Tibial nerve (tissue), 4 donors: ENCODE measurements around the gene NID1. TPM values are rescaled to one million over a fixed set of nuclear protein-coding genes. Genes with fewer than 3 reads are reported as not detected.

ENCODE experiments used
- DNase-seq, 2 donors: peaks; one replicate each; pipeline ENCODE4 v3.0.0-alpha.2; 2019; ENCODE audit warnings: low spot score in 2 of 2
- H3K27ac ChIP-seq, 4 donors: fragments of 200-600 bp; sonication (generic) in 3 of 4; one replicate each; pipeline ENCODE4 v1.5.1; 2017 to 2019; ENCODE audit warnings: mild to moderate bottlenecking in 1 of 4
- H3K27me3 ChIP-seq, 2 donors: fragments of 200-600 bp; sonication (generic) in 1 of 2; one replicate each; pipeline versions ENCODE4 v1.5.1 to v1.6.0; 2017 to 2019
- H3K36me3 ChIP-seq, 3 donors: fragments of 200-600 bp; sonication (generic); one replicate each; pipeline ENCODE4 v1.5.1; 2018 to 2019
- H3K4me1 ChIP-seq, 4 donors: fragments of 200-600 bp; sonication (generic) in 3 of 4; one replicate each; pipeline ENCODE4 v1.5.1; 2017 to 2019
- H3K4me3 ChIP-seq, 4 donors: fragments of 200-600 bp; sonication (generic) in 3 of 4; one replicate each; pipeline ENCODE4 v1.5.1; 2017 to 2019; ENCODE audit warnings: mild to moderate bottlenecking in 1 of 4, moderate library complexity in 1 of 4
- H3K9me3 ChIP-seq, 4 donors: fragments of 200-600 bp; sonication (generic) in 3 of 4; one replicate each; pipeline ENCODE4 v1.5.1; 2017 to 2019
- EP300 ChIP-seq, 2 donors: sonication (generic); formaldehyde crosslinking; IDR thresholded peaks; one replicate each; pipeline ENCODE4 v1.6.1; 2017; ENCODE audit warnings: antibody characterized with exemption in 2 of 2, mild to moderate bottlenecking in 1 of 2
- POLR2A ChIP-seq, 2 donors: fragments of 450-650 bp; IDR thresholded peaks; one replicate each; pipeline ENCODE4 v1.6.1; 2017; ENCODE audit warnings: antibody characterized with exemption in 2 of 2, mild to moderate bottlenecking in 2 of 2, moderate library complexity in 2 of 2
- WGBS, 2 donors: methylation state at CpG; one replicate each; pipeline ENCODE4 v1.1.5; 2018; 5-methylcytosine and 5-hydroxymethylcytosine counted together
- total RNA-seq, 4 donors: library from RNA; depleted of rRNA; stranded (reverse); fragments of >200 nt; gene quantifications; one replicate each; pipeline ENCODE4 v1.1.0, GENCODE V29; 2016
- TF ChIP-seq, protein P1 (sequence below), 5 experiments: fragments of 200-600 bp in 3 of 5; fragments of 450-650 bp in 2 of 5; sonication (generic) in 3 of 5; IDR thresholded peaks; one replicate each; pipeline ENCODE4 v1.5.1; 2016 to 2019; ENCODE audit warnings: antibody characterized with exemption in 5 of 5, mild to moderate bottlenecking in 3 of 5, moderate library complexity in 2 of 5

NID1 gene
- total RNA-seq, 4 donors from 2014 or later, result 192 to 321 (median 215) TPM

DNA sequence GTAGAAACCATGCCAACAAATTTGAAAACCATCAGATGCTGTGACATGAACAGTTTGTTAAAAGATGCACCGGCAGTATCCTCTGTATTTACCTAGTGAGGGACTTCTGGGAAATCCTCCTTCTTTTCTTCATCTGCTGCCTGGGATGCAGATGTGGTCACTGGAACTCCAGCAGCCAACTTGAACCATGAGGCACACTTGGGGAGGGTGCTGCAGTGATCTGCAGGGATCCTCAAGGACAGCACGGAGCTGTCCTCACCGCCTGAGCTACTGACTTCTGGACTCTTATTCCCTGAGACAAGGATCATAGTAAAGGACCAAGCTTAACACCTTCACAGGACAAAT, 19.5 kb upstream of the NID1 start:
- no peaks in the 10 kb centered on the region for H3K27me3 ChIP-seq
- no peak overlapping the region for H3K4me3 ChIP-seq
- no peak for TF ChIP-seq EP300 (IDR thresholded peaks at IDR 0.05)
- TF ChIP-seq POLR2A (IDR thresholded peaks at IDR 0.05), result no peak
- TF ChIP-seq, protein P1, sequence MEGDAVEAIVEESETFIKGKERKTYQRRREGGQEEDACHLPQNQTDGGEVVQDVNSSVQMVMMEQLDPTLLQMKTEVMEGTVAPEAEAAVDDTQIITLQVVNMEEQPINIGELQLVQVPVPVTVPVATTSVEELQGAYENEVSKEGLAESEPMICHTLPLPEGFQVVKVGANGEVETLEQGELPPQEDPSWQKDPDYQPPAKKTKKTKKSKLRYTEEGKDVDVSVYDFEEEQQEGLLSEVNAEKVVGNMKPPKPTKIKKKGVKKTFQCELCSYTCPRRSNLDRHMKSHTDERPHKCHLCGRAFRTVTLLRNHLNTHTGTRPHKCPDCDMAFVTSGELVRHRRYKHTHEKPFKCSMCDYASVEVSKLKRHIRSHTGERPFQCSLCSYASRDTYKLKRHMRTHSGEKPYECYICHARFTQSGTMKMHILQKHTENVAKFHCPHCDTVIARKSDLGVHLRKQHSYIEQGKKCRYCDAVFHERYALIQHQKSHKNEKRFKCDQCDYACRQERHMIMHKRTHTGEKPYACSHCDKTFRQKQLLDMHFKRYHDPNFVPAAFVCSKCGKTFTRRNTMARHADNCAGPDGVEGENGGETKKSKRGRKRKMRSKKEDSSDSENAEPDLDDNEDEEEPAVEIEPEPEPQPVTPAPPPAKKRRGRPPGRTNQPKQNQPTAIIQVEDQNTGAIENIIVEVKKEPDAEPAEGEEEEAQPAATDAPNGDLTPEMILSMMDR (IDR thresholded peaks at IDR 0.05), result no peak
- no peak overlapping the region for H3K27ac ChIP-seq
- WGBS, 2 donors, result 88 to 90% methylated on average over 3 of the region's 3 CpGs
- no peak for DNase-seq
- no peaks in the 10 kb centered on the region for H3K36me3 ChIP-seq
- H3K9me3 ChIP-seq, result no peaks in the 10 kb centered on the region
- H3K4me1 ChIP-seq, result no peaks in the 10 kb centered on the region

DNA sequence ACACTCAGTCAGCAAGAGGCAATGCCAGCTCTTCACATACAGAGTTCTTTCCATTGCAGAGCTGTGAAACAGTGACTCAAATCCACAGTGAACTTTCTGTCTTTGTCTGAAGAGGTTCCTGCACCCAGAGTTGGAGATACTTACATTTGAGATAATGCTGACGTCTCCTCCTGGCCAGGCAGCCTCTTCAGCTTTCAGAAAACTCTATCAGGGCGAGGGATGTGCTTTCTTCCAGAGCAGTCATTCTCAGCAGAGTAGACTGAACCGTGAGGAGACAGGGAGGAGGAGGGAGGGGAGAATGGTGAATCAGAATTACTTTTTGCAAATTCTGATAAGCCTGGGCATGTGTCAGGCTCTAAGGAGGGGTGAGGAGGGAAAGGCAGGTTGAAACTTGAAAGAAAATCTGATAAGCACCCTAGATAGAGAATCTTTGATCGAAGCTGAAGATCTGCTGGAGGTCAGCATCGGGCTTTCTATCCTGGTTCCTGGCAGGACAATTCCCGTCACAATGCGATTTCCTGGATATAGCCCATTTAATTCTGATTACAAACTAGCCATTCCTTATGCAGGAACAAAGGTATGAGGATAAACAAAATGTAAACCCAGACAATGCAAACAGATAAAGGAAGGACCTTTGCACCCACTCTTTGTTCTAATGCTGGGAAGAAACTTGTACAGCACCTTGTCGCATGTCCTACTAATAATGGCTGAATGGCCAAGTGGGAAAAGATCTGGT, 18.9 kb upstream of the NID1 start:
- TF ChIP-seq, protein P1 (IDR thresholded peaks at IDR 0.05), result no peak
- TF ChIP-seq POLR2A (IDR thresholded peaks at IDR 0.05), result no peak
- no peak for TF ChIP-seq EP300 (IDR thresholded peaks at IDR 0.05)
- 55 to 60% methylated on average over 8 of the region's 8 CpGs for WGBS, 2 donors
- no peak for DNase-seq

DNA sequence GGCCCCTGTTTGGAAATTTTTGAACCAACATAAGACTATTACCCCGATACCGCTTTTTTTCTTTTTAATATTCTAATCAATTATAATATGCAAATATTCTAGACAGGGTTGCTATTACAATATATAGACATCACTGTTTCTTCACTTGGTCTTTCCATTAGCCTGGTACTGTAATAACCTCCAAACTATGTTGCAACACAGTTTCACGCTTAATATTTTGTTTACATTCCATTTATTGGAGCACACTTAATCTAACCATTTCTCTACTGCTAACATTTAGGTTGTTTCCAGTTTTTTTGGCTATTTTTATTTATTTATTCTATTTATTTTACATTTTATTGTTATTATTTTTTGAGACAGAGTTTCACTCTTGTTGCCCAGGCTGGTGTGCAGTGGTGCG, 17.6 kb upstream of the NID1 start:
- Histone ChIP-seq H3K27me3 (no peaks in the 10 kb centered on the region), H3K4me1 (no peaks in the 10 kb centered on the region), H3K27ac (no peak overlapping the region), H3K4me3 (no peak overlapping the region), H3K36me3 (no peaks in the 10 kb centered on the region), H3K9me3 (no peaks in the 10 kb centered on the region)
- no peak for DNase-seq
- 97 to 98% methylated on average over 4 of the region's 4 CpGs for WGBS, 2 donors
- TF ChIP-seq EP300 (IDR thresholded peaks at IDR 0.05) (no peak), POLR2A (IDR thresholded peaks at IDR 0.05) (no peak)
- TF ChIP-seq, protein P1 (IDR thresholded peaks at IDR 0.05), result no peak

More for the DNA sequence above, 18.9 kb upstream of the NID1 start:
- Histone ChIP-seq H3K27me3 (no peaks in the 10 kb centered on the region), H3K4me3 (no peak overlapping the region), H3K27ac (no peak overlapping the region), H3K36me3 (no peaks in the 10 kb centered on the region), H3K9me3 (no peaks in the 10 kb centered on the region), H3K4me1 (no peaks in the 10 kb centered on the region)

DNA sequence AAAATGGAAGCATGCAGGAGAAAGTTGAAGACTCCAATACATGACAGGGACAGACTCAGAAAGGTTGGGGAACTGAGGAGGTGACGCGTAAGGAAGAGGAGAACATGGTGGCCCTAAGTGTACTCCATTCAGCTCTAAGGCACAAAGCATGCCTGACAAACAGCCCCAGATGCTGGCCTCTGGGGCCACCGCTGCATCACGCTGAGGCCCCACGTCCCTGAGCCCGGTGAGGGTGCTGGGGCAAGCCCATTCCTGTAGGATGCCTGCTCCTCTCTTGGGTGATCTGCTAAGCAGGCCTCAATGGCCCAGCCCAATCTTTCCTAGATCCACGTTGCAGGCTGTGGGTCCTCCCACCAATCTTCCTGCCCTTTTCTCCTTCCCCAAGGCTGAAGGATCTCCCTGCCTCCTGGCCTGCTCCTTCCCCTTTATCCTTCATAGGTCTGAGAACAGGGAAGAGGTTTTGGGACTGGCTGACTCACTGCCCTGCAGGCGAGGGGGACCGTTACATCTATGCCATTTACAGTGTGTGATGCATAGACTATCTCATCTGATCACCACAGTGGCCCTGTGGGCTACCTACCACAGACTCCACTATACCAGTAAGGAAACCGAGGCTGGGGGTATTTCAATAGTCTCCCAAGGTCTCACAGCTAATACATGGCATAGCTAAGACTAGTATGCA, 16.8 kb upstream of the NID1 start:
- no peak for DNase-seq
- WGBS, 2 donors, result 87 to 91% methylated on average over 10 of the region's 10 CpGs
- H3K27me3 ChIP-seq, result no peaks in the 10 kb centered on the region
- H3K4me3 ChIP-seq, result no peak overlapping the region
- H3K27ac ChIP-seq, result no peak overlapping the region
- TF ChIP-seq POLR2A (IDR thresholded peaks at IDR 0.05), result no peak
- TF ChIP-seq EP300 (IDR thresholded peaks at IDR 0.05), result no peak
- TF ChIP-seq, protein P1 (IDR thresholded peaks at IDR 0.05), result no peak
- no peaks in the 10 kb centered on the region for H3K9me3 ChIP-seq
- H3K4me1 ChIP-seq, result no peaks in the 10 kb centered on the region
- H3K36me3 ChIP-seq, result no peaks in the 10 kb centered on the region

DNA sequence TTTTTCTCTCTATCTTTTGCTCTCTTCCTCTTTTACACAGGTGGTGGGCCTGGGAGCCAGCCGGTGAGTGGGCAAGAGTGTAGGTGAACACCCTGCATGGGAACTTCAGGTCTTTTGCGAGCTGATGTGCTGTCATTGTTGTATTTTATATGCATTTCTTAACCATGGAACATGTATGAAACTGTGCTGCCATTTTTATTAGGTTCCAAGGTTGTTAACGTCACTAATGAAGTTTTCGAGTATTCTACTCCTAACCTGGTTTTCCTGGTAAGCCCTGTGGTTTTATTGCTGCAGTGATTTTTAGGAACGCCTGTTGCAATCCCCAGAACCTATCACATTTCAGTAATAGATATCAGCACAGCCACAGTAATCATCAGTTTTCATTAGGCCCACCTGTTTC, 14.8 kb upstream of the NID1 start:
- 88 to 90% methylated on average over 5 of the region's 5 CpGs for WGBS, 2 donors
- H3K27me3 ChIP-seq, result no peaks in the 10 kb centered on the region
- H3K4me1 ChIP-seq, result no peaks in the 10 kb centered on the region
- H3K9me3 ChIP-seq, result no peaks in the 10 kb centered on the region
- DNase-seq, result no peak
- no peaks in the 10 kb centered on the region for H3K36me3 ChIP-seq
- no peak overlapping the region for H3K4me3 ChIP-seq
- H3K27ac ChIP-seq, result no peak overlapping the region
- no peak for TF ChIP-seq POLR2A (IDR thresholded peaks at IDR 0.05)
- TF ChIP-seq, protein P1 (IDR thresholded peaks at IDR 0.05), result no peak
- TF ChIP-seq EP300 (IDR thresholded peaks at IDR 0.05), result no peak
